GM18907 (cell line): ENCODE measurements around the gene STAT5B.
"Not testable (repeated sequence)": the region's sequence is repeated elsewhere in the genome, so short reads cannot be mapped to it uniquely, and the experiment has no call there.

Source experiments
- ATAC-seq: cut with Tn5 transposase; IDR thresholded peaks from one replicate; pipeline ENCODE4 v1.9.1; 2021; ENCODE audit warnings: mild to moderate bottlenecking, moderate library complexity; ENCODE audit not compliant: unreplicated experiment

The STAT5B gene

GRCh38 chr17:42307362-42307927, 31.3 kb upstream of the STAT5B start:
- no peak for ATAC-seq

DNA sequence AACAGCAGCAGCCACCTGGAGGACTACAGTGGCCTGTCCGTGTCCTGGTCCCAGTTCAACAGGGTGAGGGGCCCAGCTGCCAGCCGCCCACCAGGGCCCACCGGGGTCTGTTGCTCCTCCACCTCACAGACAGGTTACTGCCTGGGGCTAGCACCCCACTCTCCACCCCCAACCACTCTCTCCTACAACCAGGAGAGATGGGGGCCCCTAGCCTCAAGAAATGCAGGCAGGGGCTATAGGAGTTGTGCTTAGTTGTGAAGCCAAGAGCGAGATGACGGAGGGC, 30.1 kb upstream of the STAT5B start:
- no peak for ATAC-seq

DNA sequence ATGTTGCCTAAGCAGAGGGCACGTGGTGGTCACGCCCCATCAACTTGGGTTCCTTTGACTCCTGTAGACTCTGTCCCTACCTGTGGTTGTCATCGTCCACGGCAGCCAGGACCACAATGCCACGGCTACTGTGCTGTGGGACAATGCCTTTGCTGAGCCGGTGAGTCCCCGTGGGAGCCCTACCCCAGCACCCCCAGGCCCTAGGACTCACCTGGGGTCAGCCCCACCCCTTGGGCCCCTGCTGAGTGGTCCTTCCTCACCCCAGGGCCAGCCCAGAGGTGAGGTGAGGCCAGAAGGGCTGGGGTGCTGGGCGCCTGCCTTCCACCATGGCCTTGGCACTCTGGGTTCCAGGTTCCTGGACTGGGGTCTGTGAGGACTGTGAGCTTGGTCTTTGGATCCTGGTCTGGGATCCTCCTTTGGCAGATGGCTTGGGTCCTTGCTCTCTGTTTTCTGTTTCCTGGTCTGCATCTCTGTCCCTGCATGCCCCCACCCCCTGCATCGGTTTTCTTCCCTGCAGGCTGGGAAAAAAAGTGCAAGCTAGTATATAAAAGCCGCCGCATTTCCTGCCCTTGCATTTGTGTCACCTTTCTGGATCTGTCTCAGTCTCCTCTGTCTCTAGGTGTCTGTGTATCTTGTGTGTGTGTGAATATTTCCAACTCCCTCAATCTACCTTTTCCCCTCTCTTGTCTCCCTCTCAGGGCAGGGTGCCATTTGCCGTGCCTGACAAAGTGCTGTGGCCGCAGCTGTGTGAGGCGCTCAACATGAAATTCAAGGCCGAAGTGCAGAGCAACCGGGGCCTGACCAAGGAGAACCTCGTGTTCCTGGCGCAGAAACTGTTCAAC, 29.6 kb upstream of the STAT5B start:
- ATAC-seq: no peak

DNA sequence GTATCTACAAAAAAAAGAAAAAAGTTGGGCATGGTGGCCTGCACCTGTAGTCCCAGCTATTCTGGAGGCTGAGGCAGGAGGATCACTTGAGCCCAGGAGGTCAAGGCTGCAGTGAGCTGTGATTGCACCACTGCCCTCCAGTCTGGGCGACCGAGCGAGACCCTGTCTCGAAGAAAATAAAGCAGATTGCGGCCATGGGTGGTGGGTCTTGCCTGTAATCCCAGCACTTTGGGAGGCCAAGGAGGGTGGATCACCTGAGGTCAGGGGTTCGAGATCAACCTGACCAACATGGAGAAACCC, 28.8 kb upstream of the STAT5B start:
- not testable (repeated sequence) for ATAC-seq

GRCh38 chr17:42304187-42305030, 28.2 kb upstream of the STAT5B start:
- no peak for ATAC-seq

DNA sequence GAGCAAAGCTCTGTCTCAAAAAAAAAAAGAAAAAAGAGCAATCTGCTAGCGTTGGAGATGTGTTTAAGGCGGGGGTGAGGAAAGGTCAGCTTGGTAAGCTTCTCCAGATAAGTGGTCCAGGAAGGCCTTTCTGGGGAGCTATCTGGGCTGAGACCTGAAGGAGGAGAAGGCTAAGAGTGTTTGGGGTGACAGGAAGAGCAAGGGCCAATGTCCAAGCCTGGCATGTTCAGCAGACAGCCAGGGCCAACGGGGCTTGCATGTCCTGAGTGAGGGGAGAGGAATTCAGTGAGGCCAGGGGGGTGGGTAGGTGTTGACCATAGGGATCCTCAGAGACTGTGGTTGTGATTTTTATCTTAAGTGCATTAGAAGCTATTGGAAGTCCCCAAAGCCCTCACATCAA, 27.5 kb upstream of the STAT5B start:
- ATAC-seq: no peak

DNA sequence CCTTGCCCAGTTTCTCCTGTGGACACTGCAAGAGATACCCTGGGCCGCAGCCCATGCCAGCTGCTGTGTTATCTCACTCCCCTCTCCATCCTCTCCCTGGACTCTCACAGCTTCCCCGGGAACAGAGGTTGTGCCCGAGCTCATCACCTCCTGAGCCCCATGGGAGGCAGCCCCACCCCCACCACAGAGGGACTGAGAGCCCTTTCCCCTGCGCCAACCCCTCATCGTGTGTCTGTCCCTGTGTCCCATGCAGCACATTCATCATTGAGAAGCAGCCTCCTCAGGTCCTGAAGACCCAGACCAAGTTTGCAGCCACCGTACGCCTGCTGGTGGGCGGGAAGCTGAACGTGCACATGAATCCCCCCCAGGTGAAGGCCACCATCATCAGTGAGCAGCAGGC, 24.8 kb upstream of the STAT5B start:
- ATAC-seq: no peak

DNA sequence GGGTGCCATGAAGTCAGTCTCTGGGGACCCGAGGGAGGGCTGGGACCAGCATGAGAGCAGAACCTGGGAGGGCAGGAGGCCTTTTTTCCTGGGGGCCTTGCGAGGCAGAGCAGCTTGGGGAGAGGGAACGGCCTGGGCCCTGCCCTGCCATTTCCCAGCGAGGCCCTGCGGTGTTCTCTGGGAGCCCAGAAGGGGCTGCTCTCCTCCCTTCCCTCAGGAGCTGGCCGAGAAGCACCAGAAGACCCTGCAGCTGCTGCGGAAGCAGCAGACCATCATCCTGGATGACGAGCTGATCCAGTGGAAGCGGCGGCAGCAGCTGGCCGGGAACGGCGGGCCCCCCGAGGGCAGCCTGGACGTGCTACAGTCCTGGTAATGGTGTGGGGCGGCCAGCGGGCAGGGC, 23.7 kb upstream of the STAT5B start:
- not testable (repeated sequence) for ATAC-seq

DNA sequence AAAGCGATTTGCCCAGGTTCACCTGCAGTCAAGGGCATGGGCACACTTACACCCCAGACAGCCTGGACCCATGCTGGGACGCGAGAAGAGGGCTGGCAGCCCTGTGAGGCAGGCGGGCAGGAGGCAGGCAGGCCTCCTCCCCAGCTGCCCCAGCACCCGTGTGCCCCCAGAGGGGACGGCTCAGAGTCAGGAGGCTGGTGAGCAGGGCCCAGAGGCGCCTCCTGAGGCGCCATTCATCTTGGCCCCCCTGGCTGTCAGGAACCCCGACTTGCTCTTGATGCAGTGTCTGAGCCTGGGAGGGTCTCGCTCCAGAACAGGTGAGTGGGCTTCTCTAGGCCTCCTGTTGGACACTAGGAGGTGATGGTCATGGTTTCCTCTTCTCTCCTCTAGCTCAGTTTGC, 23.2 kb upstream of the STAT5B start:
- not testable (repeated sequence) for ATAC-seq

DNA sequence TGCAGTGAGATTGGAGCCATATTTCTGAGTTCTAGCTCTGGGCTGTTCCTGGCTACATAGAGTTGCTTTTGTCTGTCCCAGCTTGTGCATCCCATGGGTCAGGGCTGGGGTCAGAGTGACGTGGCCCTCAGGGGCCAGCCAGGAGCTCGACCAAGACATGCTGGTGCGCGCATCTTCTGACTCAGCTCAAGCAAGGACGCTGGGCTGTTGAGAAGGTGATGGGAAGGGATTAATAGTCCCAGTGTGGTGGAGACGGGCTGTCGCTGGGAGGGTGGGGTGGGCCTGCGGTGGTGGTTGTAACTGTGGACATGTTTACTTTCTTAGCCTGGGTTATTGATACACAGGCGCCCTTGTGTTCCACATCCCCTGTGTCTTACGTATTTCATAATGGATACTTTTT, 21.6 kb upstream of the STAT5B start:
- not testable (repeated sequence) for ATAC-seq

DNA sequence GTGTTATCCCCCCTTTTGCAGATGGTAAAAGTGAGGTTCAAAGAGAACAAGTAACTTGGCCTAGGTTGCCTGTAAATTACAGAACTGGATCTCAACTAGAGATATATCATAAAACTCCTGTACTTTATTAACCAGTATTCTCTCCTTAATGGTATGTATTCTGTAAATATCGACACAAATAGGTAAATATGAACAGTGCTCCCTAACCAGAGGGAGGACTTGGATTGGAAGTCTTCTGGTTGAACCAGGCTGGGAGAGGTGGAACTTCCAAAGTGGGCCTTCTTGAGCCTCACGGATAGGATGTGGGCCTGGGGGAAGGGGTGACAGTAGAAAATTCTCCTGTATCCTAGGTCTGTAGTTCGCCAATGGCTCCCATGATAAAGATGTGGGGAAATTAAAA, 19.8 kb upstream of the STAT5B start:
- ATAC-seq: no peak

- no peak for ATAC-seq
These were observed 18.5 kb upstream of the STAT5B start for GRCh38 chr17:42294469-42295398.

DNA sequence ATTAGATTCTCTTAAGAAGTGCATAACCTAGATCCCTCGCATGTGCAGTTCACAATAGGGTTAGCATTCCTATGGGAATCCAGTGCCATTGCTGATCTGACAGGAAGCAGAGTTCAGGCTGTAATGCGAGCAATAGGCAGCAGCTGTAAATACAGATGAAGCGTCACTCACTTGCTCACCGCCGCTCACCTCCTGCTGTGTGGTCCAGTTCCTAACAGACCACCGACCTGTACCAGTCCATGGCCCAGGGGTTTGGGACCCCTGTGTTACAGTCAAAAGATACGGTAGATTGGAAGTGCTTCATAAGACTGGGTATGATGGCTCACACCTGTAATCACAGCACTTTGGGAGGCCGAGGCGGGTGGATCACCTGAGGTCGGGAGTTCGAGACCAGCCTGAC, 14.9 kb upstream of the STAT5B start:
- ATAC-seq: no peak

- ATAC-seq: no peak
These were observed 14.4 kb upstream of the STAT5B start for GRCh38 chr17:42290577-42290976.

GRCh38 chr17:42289611-42290181, 13.5 kb upstream of the STAT5B start:
- ATAC-seq: no peak

- no peak for ATAC-seq
These were observed 12.8 kb upstream of the STAT5B start for GRCh38 chr17:42288803-42289610.

- ATAC-seq: no peak
These were observed 12.0 kb upstream of the STAT5B start, which contains the start of gene STAT5A for GRCh38 chr17:42287977-42288802. STAT5A (plus strand) TSS chr17:42288498; CDS start chr17:42289412, 914 bp downstream.

GRCh38 chr17:42287305-42287976, 11.2 kb upstream of the STAT5B start:
- ATAC-seq: no peak
